Endothelial cell of umbilical vein (primary cell): ENCODE results near the gene CDK19.

ENCODE experiments used
- CTCF ChIP-seq, 2 donors: IDR thresholded peaks; 1 replicate in 1 of 2; 2 replicates in 1 of 2; pipeline ENCODE4 v1.5.1; 2011; ENCODE audit warnings: low read length in 2 of 2, mild to moderate bottlenecking in 2 of 2, moderate library complexity in 2 of 2, control low read depth in 1 of 2, inconsistent platforms in 1 of 2, low read depth in 1 of 2; ENCODE audit not compliant: insufficient read depth in 1 of 2; ENCODE audit errors: extremely low read depth in 1 of 2
- EZH2 ChIP-seq: IDR thresholded peaks from 2 replicates; pipeline ENCODE4 v1.6.1; 2012; ENCODE audit warnings: borderline replicate concordance, low read depth, mild to moderate bottlenecking, moderate library complexity, low read length, inconsistent platforms; ENCODE audit not compliant: severe bottlenecking
- JUN ChIP-seq: IDR thresholded peaks from 2 replicates; pipeline ENCODE4 v1.6.1; 2011; ENCODE audit warnings: borderline replicate concordance, low read depth; ENCODE audit not compliant: insufficient read length, insufficient read depth
- MAX ChIP-seq: IDR thresholded peaks from 2 replicates; pipeline ENCODE4 v1.6.1; 2011; ENCODE audit not compliant: insufficient read depth, insufficient read length
- MYC ChIP-seq: IDR thresholded peaks from one replicate; pipeline ENCODE4 v1.6.1; 2011; ENCODE audit warnings: mild to moderate bottlenecking, low read depth, low read length
- POLR2A ChIP-seq: IDR thresholded peaks from 2 replicates; pipeline ENCODE4 v1.6.1; 2012; ENCODE audit warnings: low read depth, mild to moderate bottlenecking, control low read depth, low read length

GRCh38 chr6:110676396-110676795 is 138.9 kb downstream of the CDK19 start:
- TF ChIP-seq CTCF (IDR thresholded peaks at IDR 0.05; ENCODE audit: extremely low read depth in 1 of 2, insufficient read depth in 1 of 2, low read depth in 1 of 2, low read length in 2 of 2) (no peak), MYC (no peak), POLR2A (no peak), MAX (no peak), JUN (no peak), EZH2 (no peak)
